Duodenal mucosa (tissue), 2 donors: ENCODE measurements around the gene DDX51.

Source experiments
- H3K27ac ChIP-seq: one replicate; pipeline ENCODE4 v1.7.0; 2013; ENCODE audit warnings: low read depth, low read length
- H3K27me3 ChIP-seq, 2 donors: one replicate each; pipeline ENCODE4 v1.7.0; 2013; ENCODE audit warnings: low read length in 2 of 2, control low read depth in 1 of 2; ENCODE audit not compliant: insufficient read depth in 2 of 2, control insufficient read depth in 1 of 2
- H3K36me3 ChIP-seq, 2 donors: one replicate each; pipeline ENCODE4 v1.7.0; 2013; ENCODE audit warnings: low read length in 2 of 2, control low read depth in 1 of 2; ENCODE audit not compliant: insufficient read depth in 2 of 2, control insufficient read depth in 1 of 2
- H3K4me1 ChIP-seq, 2 donors: one replicate each; pipeline ENCODE4 v1.7.0; 2013; ENCODE audit warnings: low read length in 2 of 2, control low read depth in 1 of 2; ENCODE audit not compliant: insufficient read depth in 2 of 2, control insufficient read depth in 1 of 2
- H3K4me3 ChIP-seq, 2 donors: one replicate each; pipeline ENCODE4 v1.7.0; 2013; ENCODE audit warnings: low read length in 2 of 2, low read depth in 1 of 2
- H3K9ac ChIP-seq, 2 donors: one replicate each; pipeline ENCODE4 v1.7.0; 2013; ENCODE audit warnings: low read length in 2 of 2, low read depth in 1 of 2
- H3K9me3 ChIP-seq, 2 donors: one replicate each; pipeline ENCODE4 v1.7.0; 2013; ENCODE audit warnings: low read length in 2 of 2, control low read depth in 1 of 2; ENCODE audit not compliant: control insufficient read depth in 1 of 2

DDX51 gene

DNA sequence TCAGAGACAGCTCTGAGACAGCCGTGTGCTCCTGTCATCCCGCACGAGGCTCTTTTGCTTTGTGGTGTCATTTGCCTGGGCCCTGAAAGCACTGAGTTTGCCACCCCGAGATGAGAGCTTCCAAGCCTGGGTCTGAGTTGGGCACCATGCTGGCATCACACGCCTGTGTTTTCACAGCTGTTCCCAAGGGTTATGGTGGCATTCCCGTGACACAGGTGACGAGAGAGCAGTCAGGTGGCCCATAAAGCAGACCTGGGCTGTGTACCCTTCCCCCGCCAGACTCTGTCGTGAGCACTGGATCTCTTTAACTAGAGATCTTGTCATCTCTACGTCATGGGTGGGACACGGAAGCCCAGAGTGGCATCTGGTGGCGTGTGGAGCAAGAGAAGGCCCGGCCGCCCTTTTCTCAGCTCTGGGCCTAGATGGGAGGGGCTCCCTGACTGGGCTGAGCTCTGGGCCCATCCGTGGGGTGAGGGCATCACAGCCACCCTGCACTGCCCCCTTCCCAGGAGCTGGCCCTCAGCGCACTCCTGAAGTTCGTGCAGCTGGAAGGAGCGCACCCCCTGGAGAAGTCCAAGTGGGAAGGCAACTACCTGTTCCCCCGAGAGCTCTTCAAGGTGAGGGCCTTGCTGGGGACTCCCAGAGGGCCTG lies 2.8 kb upstream of the DDX51 start:
- no peak overlapping the region for H3K27ac ChIP-seq
- no peak overlapping the region for H3K9ac ChIP-seq
- no peaks in the 10 kb centered on the region for H3K27me3 ChIP-seq
- peaks cover 15 to 24% of the 10 kb centered on the region in 2 donors for H3K4me1 ChIP-seq
- no peak overlapping the region for H3K4me3 ChIP-seq
- no peaks in the 10 kb centered on the region for H3K9me3 ChIP-seq
- peaks cover 1 to 15% of the 10 kb centered on the region in 2 donors for H3K36me3 ChIP-seq

DNA sequence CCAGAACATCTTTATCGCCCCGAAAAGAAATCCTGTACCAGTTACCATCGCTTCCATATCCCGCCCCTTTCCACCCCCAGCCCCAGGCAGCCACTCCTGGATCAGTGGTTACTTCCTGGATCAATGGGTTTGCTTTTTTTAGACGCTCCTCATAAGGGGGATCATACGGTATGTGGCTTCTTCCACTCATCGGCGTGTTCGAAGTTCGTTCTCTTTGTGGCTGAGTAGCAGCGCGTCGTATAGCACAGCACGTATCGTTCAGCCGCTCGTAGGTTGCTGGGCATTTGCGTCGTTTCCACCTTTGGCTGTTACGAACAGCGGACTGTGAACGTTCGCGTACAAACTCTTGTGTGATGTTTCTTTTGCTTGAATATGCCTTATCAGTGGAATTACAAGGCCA lies 2.0 kb upstream of the DDX51 start:
- peaks cover 15 to 24% of the 10 kb centered on the region in 2 donors for H3K4me1 ChIP-seq
- no peak overlapping the region for H3K27ac ChIP-seq
- H3K9ac ChIP-seq = no peak overlapping the region
- H3K27me3 ChIP-seq = no peaks in the 10 kb centered on the region
- H3K9me3 ChIP-seq = no peaks in the 10 kb centered on the region
- H3K4me3 ChIP-seq = no peak overlapping the region
- H3K36me3 ChIP-seq = peaks cover 7 to 23% of the 10 kb centered on the region in 2 donors

DNA sequence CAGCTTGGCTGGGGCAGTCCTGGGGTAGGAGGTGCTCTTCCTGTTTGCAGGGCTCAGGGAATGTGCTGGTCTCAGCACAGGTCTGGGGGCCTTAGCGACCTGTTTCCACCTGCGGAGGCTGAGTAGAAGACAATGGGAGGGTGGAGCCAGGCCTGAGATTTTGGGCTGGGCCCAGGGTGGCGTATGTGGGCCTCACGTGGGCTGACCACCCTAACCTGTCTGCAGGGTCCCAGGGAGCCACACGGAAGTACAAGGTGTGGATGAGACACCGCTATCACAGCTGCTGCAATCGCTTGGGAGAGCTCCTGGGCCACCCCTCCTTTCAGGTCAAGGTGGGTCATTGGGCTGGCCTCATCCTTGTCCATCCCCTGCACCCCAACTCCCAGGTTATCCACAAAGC lies 1.2 kb upstream of the DDX51 start:
- peak overlapping the region; percentile 77 to 78 for H3K9ac ChIP-seq
- H3K9me3 ChIP-seq = no peaks in the 10 kb centered on the region
- H3K4me1 ChIP-seq = peaks cover 15 to 24% of the 10 kb centered on the region in 2 donors
- no peak overlapping the region for H3K27ac ChIP-seq
- no peaks in the 10 kb centered on the region for H3K27me3 ChIP-seq
- H3K36me3 ChIP-seq = peaks cover 15 to 31% of the 10 kb centered on the region in 2 donors
- H3K4me3 ChIP-seq = peak overlapping the region; percentile 82 to 85

- Histone ChIP-seq H3K27ac (peak overlapping the region; percentile 73), H3K9ac (peak overlapping the region; percentile 77 to 78), H3K4me3 (peak overlapping the region; percentile 82 to 85), H3K4me1 (peaks cover 15 to 24% of the 10 kb centered on the region in 2 donors), H3K27me3 (no peaks in the 10 kb centered on the region), H3K9me3 (no peaks in the 10 kb centered on the region), H3K36me3 (peaks cover 15 to 36% of the 10 kb centered on the region in 2 donors)
Measured at GRCh38 chr12:132144810-132145168, 670 bp upstream of the DDX51 start.

GRCh38 chr12:132143336-132144071 lies 615 bp downstream of the DDX51 start:
- peak overlapping the region; percentile 76 to 85 for H3K4me3 ChIP-seq
- no peaks in the 10 kb centered on the region for H3K27me3 ChIP-seq
- no peaks in the 10 kb centered on the region for H3K9me3 ChIP-seq
- H3K36me3 ChIP-seq = peaks cover 15 to 48% of the 10 kb centered on the region in 2 donors
- peak overlapping the region; percentile 39 to 63 for H3K9ac ChIP-seq
- peak overlapping the region; percentile 10 for H3K27ac ChIP-seq
- peaks cover 15 to 24% of the 10 kb centered on the region in 2 donors for H3K4me1 ChIP-seq

- H3K4me1 ChIP-seq = peaks cover 15 to 24% of the 10 kb centered on the region in 2 donors
Measured at GRCh38 chr12:132142679-132143335, 1.3 kb downstream of the DDX51 start.

GRCh38 chr12:132141976-132142678 lies 2.0 kb downstream of the DDX51 start:
- no peaks in the 10 kb centered on the region for H3K27me3 ChIP-seq
- peaks cover 15 to 47% of the 10 kb centered on the region in 2 donors for H3K36me3 ChIP-seq
- H3K9me3 ChIP-seq = no peaks in the 10 kb centered on the region
- H3K27ac ChIP-seq = no peak overlapping the region
- no peak overlapping the region for H3K4me3 ChIP-seq
- no peak overlapping the region for H3K9ac ChIP-seq
- H3K4me1 ChIP-seq = peaks cover 15 to 24% of the 10 kb centered on the region in 2 donors

More at GRCh38 chr12:132142679-132143335, 1.3 kb downstream of the DDX51 start:
- H3K9me3 ChIP-seq = no peaks in the 10 kb centered on the region
- H3K27ac ChIP-seq = no peak overlapping the region
- H3K36me3 ChIP-seq = peaks cover 15 to 47% of the 10 kb centered on the region in 2 donors
- H3K9ac ChIP-seq = peak overlapping the region; percentile 39 to 63
- peak overlapping the region; percentile 76 to 85 for H3K4me3 ChIP-seq
- no peaks in the 10 kb centered on the region for H3K27me3 ChIP-seq

DNA sequence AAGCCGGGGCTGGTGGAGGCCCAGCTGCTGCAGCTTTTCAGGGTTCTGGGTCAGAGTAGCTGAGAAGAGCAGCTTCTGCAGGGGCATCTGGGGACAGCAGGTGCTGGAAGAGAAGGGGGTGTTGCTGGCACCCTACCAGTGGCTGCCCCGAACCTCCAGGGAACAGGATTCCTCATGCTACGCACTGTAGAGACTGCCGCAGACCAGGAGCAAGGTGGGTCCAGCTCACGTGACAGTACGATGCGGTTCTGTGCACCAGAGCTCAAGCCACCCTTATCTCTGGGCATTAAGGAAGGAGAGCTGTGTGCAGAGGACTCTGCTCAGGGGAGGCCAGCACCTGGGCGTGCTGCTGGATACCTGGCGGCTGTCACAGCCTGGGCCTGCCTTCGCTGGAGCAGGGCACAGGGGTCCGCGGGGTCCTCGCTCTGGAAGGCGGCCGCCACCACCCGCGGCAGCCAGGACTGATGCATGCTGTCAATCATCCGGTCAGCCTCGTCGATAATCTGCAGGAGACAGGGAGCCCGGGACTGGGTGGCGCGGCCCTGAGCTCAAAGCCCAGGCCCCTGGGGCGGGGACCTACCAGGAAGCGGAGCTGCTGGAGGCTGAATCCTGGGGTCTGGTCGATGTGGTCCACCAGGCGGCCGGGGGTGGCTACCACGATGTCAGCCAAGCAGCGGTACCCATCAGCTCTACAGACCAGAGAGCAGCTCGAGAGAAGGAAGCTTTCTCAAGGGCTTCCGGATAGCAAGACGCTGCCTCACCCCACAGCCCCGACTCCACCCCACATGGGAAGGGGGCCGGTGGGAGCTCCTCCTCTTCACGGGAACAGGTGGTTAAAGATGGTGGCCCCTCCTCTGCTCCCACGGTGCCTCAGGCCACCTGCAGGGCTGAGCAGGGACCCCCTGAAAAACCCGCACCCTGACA lies 2.9 kb downstream of the DDX51 start:
- peaks cover 15 to 24% of the 10 kb centered on the region in 2 donors for H3K4me1 ChIP-seq
- H3K27me3 ChIP-seq = no peaks in the 10 kb centered on the region
- no peaks in the 10 kb centered on the region for H3K9me3 ChIP-seq
- H3K36me3 ChIP-seq = peaks cover 15 to 44% of the 10 kb centered on the region in 2 donors
- H3K9ac ChIP-seq = no peak overlapping the region
- no peak overlapping the region for H3K27ac ChIP-seq
- H3K4me3 ChIP-seq = no peak overlapping the region

- no peaks in the 10 kb centered on the region for H3K9me3 ChIP-seq
- no peak overlapping the region for H3K4me3 ChIP-seq
- H3K27me3 ChIP-seq = no peaks in the 10 kb centered on the region
- H3K27ac ChIP-seq = no peak overlapping the region
- H3K36me3 ChIP-seq = peaks cover 15 to 42% of the 10 kb centered on the region in 2 donors
- peaks cover 15 to 23% of the 10 kb centered on the region in 2 donors for H3K4me1 ChIP-seq
- no peak overlapping the region for H3K9ac ChIP-seq
Measured at GRCh38 chr12:132140501-132140900, 3.6 kb downstream of the DDX51 start.
